GM12878 (cell line): ENCODE results near the gene ZNF768. TPM values are rescaled to one million over a fixed set of nuclear protein-coding genes. Genes with fewer than 3 reads are reported as not detected.
A peak's percentile ranks its signal among the peaks of the same experiment; 100 is the strongest.

Experiments used
- BCL11A ChIP-seq: IDR thresholded peaks from 2 replicates; pipeline ENCODE4 v1.6.1; 2011; ENCODE audit warnings: low read depth, low read length
- MTA3 ChIP-seq: IDR thresholded peaks from 2 replicates; pipeline ENCODE4 v1.6.1; 2012; ENCODE audit warnings: low read length, inconsistent platforms, borderline replicate concordance
- SRF ChIP-seq, 2 experiments: IDR thresholded peaks; 2 replicates each; pipeline ENCODE4 v1.6.1; 2011; ENCODE audit warnings: low read depth in 2 of 2, low read length in 2 of 2, mild to moderate bottlenecking in 1 of 2, moderate library complexity in 1 of 2
- polyA plus RNA-seq, 11 experiments: library from polyadenylated mRNA; depleted of rRNA in 4 of 11; unstranded in 6 of 11; stranded (reverse) in 5 of 11; fragments of >200 nt; fragmentation: Nextera tagmentation in 4 of 11; fragmentation: Illumina TruSeq in 1 of 11; extraction: Ambion mirVana in 4 of 11; extraction: Trizol in 1 of 11; gene quantifications; 1 replicate in 1 of 11; 2 replicates in 10 of 11; pipeline versions ENCODE4 v1.2.1 to v1.2.3, GENCODE V29; 2011 to 2016; ENCODE audit warnings: inconsistent platforms in 2 of 11, missing spikeins in 2 of 11, low read depth in 1 of 11
- total RNA-seq, 4 experiments: library from RNA; depleted of rRNA in 3 of 4; stranded (reverse); fragments of >200 nt in 3 of 4; fragmentation: Illumina TruSeq in 1 of 4; extraction: Trizol in 1 of 4; gene quantifications; 2 replicates each; pipeline versions ENCODE4 v1.2.1 to v1.2.3, GENCODE V29; 2013 to 2021
- TF ChIP-seq, protein P1 (sequence below): fragments of 450-650 bp; IDR thresholded peaks from 2 replicates; pipeline ENCODE4 v1.6.1; 2017; ENCODE audit warnings: mild to moderate bottlenecking, moderate library complexity
- TF ChIP-seq, protein P2 (sequence below): fragments of 450-650 bp; IDR thresholded peaks from 2 replicates; pipeline ENCODE4 v1.6.1; 2017; ENCODE audit warnings: low read depth, mild to moderate bottlenecking, moderate library complexity
- TF ChIP-seq, protein P3 (sequence below), 3 experiments: IDR thresholded peaks in 2 of 3; conservative IDR thresholded peaks in 1 of 3; 2 replicates each; pipeline ENCODE4 v1.5.1; 2011; ENCODE audit warnings: low read depth in 3 of 3, low read length in 3 of 3, mild to moderate bottlenecking in 3 of 3, control low read depth in 2 of 3, moderate library complexity in 2 of 3, inconsistent platforms in 1 of 3, mixed read lengths in 1 of 3; ENCODE audit not compliant: control insufficient read depth in 2 of 3, insufficient read depth in 1 of 3; ENCODE audit errors: extremely low read depth in 1 of 3
- TF ChIP-seq, protein P4 (sequence below): fragments of 450-650 bp; formaldehyde crosslinking; IDR thresholded peaks from 2 replicates; pipeline ENCODE4 v1.4.0; 2022; ENCODE audit warnings: mild to moderate bottlenecking, moderate library complexity

The ZNF768 gene
- total and polyA plus RNA-seq, 10 of the 15 experiments (the other 5 are each of a cell fraction or from before 2014, with no cell fraction given): 0.05 to 23.1 (median 9.1) TPM

DNA sequence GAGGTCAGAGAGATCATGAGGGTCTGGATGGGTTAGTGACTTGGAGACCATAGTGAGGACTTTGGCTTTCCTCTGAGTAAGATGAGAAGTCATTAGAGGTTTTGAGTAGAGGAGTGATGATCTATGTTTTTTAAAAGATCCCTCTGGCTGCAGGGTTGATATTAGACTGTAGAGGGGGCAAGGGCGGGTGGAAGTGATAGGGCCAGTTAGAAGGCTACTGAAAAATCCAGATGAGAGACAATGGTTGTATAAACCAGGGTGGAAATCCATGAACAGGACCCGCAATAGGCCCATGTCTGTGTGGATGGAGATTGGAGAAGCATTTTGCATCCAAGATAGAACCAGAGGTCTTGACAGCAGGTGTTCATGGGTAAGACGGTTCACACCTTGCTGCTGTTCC, 44.0 kb downstream of the ZNF768 start (continued):
- TF ChIP-seq, protein P1, sequence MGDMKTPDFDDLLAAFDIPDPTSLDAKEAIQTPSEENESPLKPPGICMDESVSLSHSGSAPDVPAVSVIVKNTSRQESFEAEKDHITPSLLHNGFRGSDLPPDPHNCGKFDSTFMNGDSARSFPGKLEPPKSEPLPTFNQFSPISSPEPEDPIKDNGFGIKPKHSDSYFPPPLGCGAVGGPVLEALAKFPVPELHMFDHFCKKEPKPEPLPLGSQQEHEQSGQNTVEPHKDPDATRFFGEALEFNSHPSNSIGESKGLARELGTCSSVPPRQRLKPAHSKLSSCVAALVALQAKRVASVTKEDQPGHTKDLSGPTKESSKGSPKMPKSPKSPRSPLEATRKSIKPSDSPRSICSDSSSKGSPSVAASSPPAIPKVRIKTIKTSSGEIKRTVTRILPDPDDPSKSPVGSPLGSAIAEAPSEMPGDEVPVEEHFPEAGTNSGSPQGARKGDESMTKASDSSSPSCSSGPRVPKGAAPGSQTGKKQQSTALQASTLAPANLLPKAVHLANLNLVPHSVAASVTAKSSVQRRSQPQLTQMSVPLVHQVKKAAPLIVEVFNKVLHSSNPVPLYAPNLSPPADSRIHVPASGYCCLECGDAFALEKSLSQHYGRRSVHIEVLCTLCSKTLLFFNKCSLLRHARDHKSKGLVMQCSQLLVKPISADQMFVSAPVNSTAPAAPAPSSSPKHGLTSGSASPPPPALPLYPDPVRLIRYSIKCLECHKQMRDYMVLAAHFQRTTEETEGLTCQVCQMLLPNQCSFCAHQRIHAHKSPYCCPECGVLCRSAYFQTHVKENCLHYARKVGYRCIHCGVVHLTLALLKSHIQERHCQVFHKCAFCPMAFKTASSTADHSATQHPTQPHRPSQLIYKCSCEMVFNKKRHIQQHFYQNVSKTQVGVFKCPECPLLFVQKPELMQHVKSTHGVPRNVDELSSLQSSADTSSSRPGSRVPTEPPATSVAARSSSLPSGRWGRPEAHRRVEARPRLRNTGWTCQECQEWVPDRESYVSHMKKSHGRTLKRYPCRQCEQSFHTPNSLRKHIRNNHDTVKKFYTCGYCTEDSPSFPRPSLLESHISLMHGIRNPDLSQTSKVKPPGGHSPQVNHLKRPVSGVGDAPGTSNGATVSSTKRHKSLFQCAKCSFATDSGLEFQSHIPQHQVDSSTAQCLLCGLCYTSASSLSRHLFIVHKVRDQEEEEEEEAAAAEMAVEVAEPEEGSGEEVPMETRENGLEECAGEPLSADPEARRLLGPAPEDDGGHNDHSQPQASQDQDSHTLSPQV: no peak
- TF ChIP-seq MTA3 (no peak), SRF (IDR thresholded peaks at IDR 0.05; ENCODE audit: low read depth in 2 of 2, low read length in 2 of 2) (no peak), BCL11A (no peak)
- TF ChIP-seq, protein P2, sequence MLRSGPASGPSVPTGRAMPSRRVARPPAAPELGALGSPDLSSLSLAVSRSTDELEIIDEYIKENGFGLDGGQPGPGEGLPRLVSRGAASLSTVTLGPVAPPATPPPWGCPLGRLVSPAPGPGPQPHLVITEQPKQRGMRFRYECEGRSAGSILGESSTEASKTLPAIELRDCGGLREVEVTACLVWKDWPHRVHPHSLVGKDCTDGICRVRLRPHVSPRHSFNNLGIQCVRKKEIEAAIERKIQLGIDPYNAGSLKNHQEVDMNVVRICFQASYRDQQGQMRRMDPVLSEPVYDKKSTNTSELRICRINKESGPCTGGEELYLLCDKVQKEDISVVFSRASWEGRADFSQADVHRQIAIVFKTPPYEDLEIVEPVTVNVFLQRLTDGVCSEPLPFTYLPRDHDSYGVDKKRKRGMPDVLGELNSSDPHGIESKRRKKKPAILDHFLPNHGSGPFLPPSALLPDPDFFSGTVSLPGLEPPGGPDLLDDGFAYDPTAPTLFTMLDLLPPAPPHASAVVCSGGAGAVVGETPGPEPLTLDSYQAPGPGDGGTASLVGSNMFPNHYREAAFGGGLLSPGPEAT: no peak
- TF ChIP-seq, protein P3, sequence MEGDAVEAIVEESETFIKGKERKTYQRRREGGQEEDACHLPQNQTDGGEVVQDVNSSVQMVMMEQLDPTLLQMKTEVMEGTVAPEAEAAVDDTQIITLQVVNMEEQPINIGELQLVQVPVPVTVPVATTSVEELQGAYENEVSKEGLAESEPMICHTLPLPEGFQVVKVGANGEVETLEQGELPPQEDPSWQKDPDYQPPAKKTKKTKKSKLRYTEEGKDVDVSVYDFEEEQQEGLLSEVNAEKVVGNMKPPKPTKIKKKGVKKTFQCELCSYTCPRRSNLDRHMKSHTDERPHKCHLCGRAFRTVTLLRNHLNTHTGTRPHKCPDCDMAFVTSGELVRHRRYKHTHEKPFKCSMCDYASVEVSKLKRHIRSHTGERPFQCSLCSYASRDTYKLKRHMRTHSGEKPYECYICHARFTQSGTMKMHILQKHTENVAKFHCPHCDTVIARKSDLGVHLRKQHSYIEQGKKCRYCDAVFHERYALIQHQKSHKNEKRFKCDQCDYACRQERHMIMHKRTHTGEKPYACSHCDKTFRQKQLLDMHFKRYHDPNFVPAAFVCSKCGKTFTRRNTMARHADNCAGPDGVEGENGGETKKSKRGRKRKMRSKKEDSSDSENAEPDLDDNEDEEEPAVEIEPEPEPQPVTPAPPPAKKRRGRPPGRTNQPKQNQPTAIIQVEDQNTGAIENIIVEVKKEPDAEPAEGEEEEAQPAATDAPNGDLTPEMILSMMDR (IDR thresholded peaks at IDR 0.05 in 2 of 3, conservative IDR thresholded peaks at IDR 0.05 in 1 of 3; ENCODE audit: control insufficient read depth in 2 of 3, extremely low read depth in 1 of 3, insufficient read depth in 1 of 3, low read depth in 3 of 3, low read length in 3 of 3): peak in 2 of 3 experiments; percentile 29 to 34; a peak in 2 of 6 replicates
- TF ChIP-seq, protein P4, sequence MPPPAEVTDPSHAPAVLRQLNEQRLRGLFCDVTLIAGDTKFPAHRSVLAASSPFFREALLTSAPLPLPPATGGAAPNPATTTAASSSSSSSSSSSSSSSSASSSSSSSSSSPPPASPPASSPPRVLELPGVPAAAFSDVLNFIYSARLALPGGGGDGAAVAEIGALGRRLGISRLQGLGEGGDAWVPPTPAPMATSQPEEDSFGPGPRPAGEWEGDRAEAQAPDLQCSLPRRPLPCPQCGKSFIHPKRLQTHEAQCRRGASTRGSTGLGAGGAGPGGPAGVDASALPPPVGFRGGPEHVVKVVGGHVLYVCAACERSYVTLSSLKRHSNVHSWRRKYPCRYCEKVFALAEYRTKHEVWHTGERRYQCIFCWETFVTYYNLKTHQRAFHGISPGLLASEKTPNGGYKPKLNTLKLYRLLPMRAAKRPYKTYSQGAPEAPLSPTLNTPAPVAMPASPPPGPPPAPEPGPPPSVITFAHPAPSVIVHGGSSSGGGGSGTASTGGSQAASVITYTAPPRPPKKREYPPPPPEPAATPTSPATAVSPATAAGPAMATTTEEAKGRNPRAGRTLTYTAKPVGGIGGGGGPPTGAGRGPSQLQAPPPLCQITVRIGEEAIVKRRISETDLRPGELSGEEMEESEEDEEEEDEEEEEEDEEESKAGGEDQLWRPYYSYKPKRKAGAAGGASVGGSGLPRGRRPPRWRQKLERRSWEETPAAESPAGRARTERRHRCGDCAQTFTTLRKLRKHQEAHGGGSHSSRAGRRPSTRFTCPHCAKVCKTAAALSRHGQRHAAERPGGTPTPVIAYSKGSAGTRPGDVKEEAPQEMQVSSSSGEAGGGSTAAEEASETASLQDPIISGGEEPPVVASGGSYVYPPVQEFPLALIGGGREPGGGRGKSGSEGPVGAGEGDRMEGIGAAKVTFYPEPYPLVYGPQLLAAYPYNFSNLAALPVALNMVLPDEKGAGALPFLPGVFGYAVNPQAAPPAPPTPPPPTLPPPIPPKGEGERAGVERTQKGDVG: no peak
